ENCODE results near the gene CTNND1.

GRCh38 chr11:57776577-57777210 lies 15.1 kb downstream of the CTNND1 start:
- TF ChIP-seq, protein P1, sequence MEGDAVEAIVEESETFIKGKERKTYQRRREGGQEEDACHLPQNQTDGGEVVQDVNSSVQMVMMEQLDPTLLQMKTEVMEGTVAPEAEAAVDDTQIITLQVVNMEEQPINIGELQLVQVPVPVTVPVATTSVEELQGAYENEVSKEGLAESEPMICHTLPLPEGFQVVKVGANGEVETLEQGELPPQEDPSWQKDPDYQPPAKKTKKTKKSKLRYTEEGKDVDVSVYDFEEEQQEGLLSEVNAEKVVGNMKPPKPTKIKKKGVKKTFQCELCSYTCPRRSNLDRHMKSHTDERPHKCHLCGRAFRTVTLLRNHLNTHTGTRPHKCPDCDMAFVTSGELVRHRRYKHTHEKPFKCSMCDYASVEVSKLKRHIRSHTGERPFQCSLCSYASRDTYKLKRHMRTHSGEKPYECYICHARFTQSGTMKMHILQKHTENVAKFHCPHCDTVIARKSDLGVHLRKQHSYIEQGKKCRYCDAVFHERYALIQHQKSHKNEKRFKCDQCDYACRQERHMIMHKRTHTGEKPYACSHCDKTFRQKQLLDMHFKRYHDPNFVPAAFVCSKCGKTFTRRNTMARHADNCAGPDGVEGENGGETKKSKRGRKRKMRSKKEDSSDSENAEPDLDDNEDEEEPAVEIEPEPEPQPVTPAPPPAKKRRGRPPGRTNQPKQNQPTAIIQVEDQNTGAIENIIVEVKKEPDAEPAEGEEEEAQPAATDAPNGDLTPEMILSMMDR (conservative IDR thresholded peaks at IDR 0.05; ENCODE audit: low read depth, low read length): no peak
- TF ChIP-seq EZH2 (IDR thresholded peaks at IDR 0.05; ENCODE audit: borderline replicate concordance, low read depth, low read length, poor library complexity, severe bottlenecking): no peak
